ENCODE results near the gene MTARC2.

- TF ChIP-seq CTCF (IDR thresholded peaks at IDR 0.05) (no peak), EZH2 (IDR thresholded peaks at IDR 0.05; ENCODE audit: borderline replicate concordance, insufficient read depth, low read depth, low read length, poor library complexity, severe bottlenecking) (no peak)
Observed at GRCh38 chr1:220706480-220706879, 41.6 kb upstream of the MTARC2 start.

Data from B cell (primary cell).